ENCODE data around the gene KCNK16. TPM values are rescaled to one million over a fixed set of nuclear protein-coding genes. Genes with fewer than 3 reads are reported as not detected.

The KCNK16 gene
- polyA plus RNA-seq, 3 donors: not detected

DNA sequence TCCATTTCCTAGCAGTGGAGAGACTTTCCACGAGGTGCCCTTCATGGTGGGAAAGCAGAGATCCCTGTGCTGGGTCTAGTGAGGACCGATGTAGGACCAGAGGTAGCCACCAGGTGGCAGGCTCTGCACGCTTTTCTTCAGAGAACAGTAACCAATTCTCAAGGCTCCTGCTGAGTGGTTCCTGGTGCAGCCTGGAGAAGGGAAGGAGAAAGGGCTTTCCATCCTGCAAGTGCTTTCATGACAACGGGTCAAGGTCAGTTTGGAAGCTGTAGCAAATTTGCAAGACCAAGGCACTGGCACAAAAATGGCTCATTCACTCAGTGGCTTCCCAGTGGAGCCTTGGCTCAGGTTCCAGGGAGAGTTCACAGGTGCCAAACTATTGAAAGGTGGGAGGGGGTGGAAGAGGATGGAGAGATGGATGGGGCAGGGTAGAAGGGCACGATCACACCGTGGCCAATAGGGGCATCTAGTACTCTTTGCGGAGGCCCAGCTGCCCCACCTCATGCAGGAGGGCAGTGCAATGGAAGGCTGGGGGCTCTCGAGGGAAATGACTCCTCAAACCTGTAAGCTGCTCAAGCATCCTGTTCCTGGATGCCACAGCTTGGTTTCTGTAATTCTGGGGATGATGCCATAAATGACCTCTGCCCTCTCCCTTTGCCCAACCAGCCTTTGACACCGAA is 25.5 kb upstream of the KCNK16 start:
- Histone ChIP-seq H3K27ac (ENCODE audit: low read depth in 1 of 2, low read length in 2 of 2) (no peak overlapping the region), H4K20me1 (ENCODE audit: insufficient read depth, low read length) (no peaks in the 10 kb centered on the region), H3K36me3 (replicated peaks in 1 of 2; ENCODE audit: control insufficient read depth in 1 of 2, insufficient read depth in 2 of 2, low read length in 2 of 2) (no peaks in the 10 kb centered on the region), H3K27me3 (ENCODE audit: control insufficient read depth in 2 of 2, insufficient read depth in 2 of 2, low read length in 2 of 2) (no peaks in the 10 kb centered on the region), H3K9me3 (replicated peaks in 1 of 2; ENCODE audit: control insufficient read depth in 1 of 2, insufficient read depth in 1 of 2, low read length in 2 of 2) (no peaks in the 10 kb centered on the region), H2AFZ (ENCODE audit: insufficient read depth, low read depth, low read length, poor library complexity, severe bottlenecking) (no peak overlapping the region), H3K79me2 (ENCODE audit: insufficient read depth, low read length) (no peaks in the 10 kb centered on the region), H3K4me3 (replicated peaks in 1 of 3; ENCODE audit: low read depth in 2 of 3, low read length in 3 of 3) (no peak overlapping the region), H3K4me2 (replicated peaks; ENCODE audit: extremely low read depth, low read length, poor library complexity, severe bottlenecking) (no peak overlapping the region), H3K9ac (ENCODE audit: insufficient read depth, low read length, poor library complexity, severe bottlenecking) (no peak overlapping the region), H3K4me1 (ENCODE audit: control insufficient read depth in 1 of 2, insufficient read depth in 2 of 2, low read length in 2 of 2) (peaks cover 0 to 4% of the 10 kb centered on the region in 2 donors)
- Mint-ChIP-seq H3K27me3 (ENCODE audit: low read depth in 3 of 3) (peaks cover 2 to 6% (median 4%) of the 10 kb centered on the region in 3 donors), H3K36me3 (no peaks in the 10 kb centered on the region), H3K4me3 (no peak overlapping the region), H3K9me3 (peaks cover 0 to 3% (median 0%) of the 10 kb centered on the region in 7 donors), H3K27ac (no peak overlapping the region), H3K4me1 (peaks cover 8% of the 10 kb centered on the region)
- intact Hi-C loops (cut with micrococcal nuclease): loop anchor here in 1 of 2 donors (5.0 kb wide), 1 partner anchor 959 kb away; no protein-coding TSS in a partner anchor
- WGBS (ENCODE audit: insufficient coverage): 35% methylated on average over 7 of the region's 9 CpGs
- DNase-seq: peak; percentile 21 to 49 (median 48)
- TF ChIP-seq, protein P1, sequence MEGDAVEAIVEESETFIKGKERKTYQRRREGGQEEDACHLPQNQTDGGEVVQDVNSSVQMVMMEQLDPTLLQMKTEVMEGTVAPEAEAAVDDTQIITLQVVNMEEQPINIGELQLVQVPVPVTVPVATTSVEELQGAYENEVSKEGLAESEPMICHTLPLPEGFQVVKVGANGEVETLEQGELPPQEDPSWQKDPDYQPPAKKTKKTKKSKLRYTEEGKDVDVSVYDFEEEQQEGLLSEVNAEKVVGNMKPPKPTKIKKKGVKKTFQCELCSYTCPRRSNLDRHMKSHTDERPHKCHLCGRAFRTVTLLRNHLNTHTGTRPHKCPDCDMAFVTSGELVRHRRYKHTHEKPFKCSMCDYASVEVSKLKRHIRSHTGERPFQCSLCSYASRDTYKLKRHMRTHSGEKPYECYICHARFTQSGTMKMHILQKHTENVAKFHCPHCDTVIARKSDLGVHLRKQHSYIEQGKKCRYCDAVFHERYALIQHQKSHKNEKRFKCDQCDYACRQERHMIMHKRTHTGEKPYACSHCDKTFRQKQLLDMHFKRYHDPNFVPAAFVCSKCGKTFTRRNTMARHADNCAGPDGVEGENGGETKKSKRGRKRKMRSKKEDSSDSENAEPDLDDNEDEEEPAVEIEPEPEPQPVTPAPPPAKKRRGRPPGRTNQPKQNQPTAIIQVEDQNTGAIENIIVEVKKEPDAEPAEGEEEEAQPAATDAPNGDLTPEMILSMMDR (IDR thresholded peaks at IDR 0.05): peak; percentile 93

DNA sequence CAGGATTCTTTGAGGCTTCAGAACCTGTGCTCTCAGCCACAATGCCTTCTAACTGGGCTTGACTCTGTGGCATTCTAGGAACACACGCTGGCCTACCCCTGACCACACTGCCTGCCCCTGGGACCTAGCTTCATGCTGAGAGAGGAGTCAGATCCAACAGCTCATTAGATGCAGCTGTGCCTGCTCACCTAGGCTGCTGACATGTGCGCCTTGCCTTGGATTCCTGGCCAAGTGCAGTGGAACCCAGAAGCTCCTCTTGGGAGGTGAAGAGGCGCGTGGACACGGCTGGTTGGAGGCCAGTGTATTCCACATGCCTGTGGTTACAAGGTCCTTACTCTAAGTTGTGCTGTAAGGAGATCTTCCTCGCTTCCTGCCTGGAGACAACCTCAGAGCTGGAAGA is 24.7 kb upstream of the KCNK16 start:
- WGBS (ENCODE audit: insufficient coverage): 92% methylated on average over 2 of the region's 6 CpGs
- Mint-ChIP-seq H3K4me1 (peaks cover 13% of the 10 kb centered on the region), H3K36me3 (no peaks in the 10 kb centered on the region), H3K4me3 (no peak overlapping the region), H3K27me3 (ENCODE audit: low read depth in 3 of 3) (peaks cover 2 to 6% (median 4%) of the 10 kb centered on the region in 3 donors), H3K9me3 (peaks cover 0 to 3% (median 0%) of the 10 kb centered on the region in 7 donors), H3K27ac (peak overlapping the region in 1 of 7 donors; percentile 20)
- intact Hi-C loops (cut with micrococcal nuclease): loop anchor here in 1 of 2 donors (5.0 kb wide), 1 partner anchor 960 kb away; no protein-coding TSS in a partner anchor
- Histone ChIP-seq H3K36me3 (replicated peaks in 1 of 2; ENCODE audit: control insufficient read depth in 1 of 2, insufficient read depth in 2 of 2, low read length in 2 of 2) (no peaks in the 10 kb centered on the region), H3K27ac (ENCODE audit: low read depth in 1 of 2, low read length in 2 of 2) (no peak overlapping the region), H3K79me2 (ENCODE audit: insufficient read depth, low read length) (no peaks in the 10 kb centered on the region), H4K20me1 (ENCODE audit: insufficient read depth, low read length) (no peaks in the 10 kb centered on the region), H2AFZ (ENCODE audit: insufficient read depth, low read depth, low read length, poor library complexity, severe bottlenecking) (no peak overlapping the region), H3K9me3 (replicated peaks in 1 of 2; ENCODE audit: control insufficient read depth in 1 of 2, insufficient read depth in 1 of 2, low read length in 2 of 2) (no peaks in the 10 kb centered on the region), H3K4me1 (ENCODE audit: control insufficient read depth in 1 of 2, insufficient read depth in 2 of 2, low read length in 2 of 2) (peaks cover 4 to 12% of the 10 kb centered on the region in 2 donors), H3K9ac (ENCODE audit: insufficient read depth, low read length, poor library complexity, severe bottlenecking) (no peak overlapping the region), H3K4me3 (replicated peaks in 1 of 3; ENCODE audit: low read depth in 2 of 3, low read length in 3 of 3) (no peak overlapping the region), H3K27me3 (ENCODE audit: control insufficient read depth in 2 of 2, insufficient read depth in 2 of 2, low read length in 2 of 2) (no peaks in the 10 kb centered on the region), H3K4me2 (replicated peaks; ENCODE audit: extremely low read depth, low read length, poor library complexity, severe bottlenecking) (no peak overlapping the region)
- DNase-seq: no peak
- TF ChIP-seq, protein P1 (IDR thresholded peaks at IDR 0.05): no peak
